C1 segment of cervical spinal cord (tissue), 14 donors: ENCODE data around the gene KIF18B.

ENCODE experiments used
- DNase-seq, 14 donors: peaks; one replicate each; lab custom pipeline; 2025; lab: John Stamatoyannopoulos, UW

Gene KIF18B

GRCh38 chr17:44878627-44879221 lies 68.8 kb downstream of the KIF18B start:
- DNase-seq, result peak in 1 of 14 donors; percentile 22

- no peak for DNase-seq
Observed at GRCh38 chr17:44877121-44877520, 70.5 kb downstream of the KIF18B start.

GRCh38 chr17:44875761-44876160 lies 71.8 kb downstream of the KIF18B start:
- no peak for DNase-seq
